GM23248 (cell line): ENCODE results near the gene IQSEC3.

Experiments
- EZH2 ChIP-seq: fragments of 200-600 bp; sonication (generic); IDR thresholded peaks from 2 replicates; pipeline ENCODE4 v1.6.1; 2018; ENCODE audit warnings: antibody characterized with exemption, mild to moderate bottlenecking; ENCODE audit not compliant: insufficient read depth, poor library complexity, severe bottlenecking
- EZH2phosphoT487 ChIP-seq: fragments of 200-600 bp; sonication (generic); IDR thresholded peaks from 2 replicates; pipeline ENCODE4 v1.6.1; 2018; ENCODE audit warnings: antibody characterized with exemption, moderate library complexity, mild to moderate bottlenecking, low read depth; ENCODE audit not compliant: insufficient read depth

DNA sequence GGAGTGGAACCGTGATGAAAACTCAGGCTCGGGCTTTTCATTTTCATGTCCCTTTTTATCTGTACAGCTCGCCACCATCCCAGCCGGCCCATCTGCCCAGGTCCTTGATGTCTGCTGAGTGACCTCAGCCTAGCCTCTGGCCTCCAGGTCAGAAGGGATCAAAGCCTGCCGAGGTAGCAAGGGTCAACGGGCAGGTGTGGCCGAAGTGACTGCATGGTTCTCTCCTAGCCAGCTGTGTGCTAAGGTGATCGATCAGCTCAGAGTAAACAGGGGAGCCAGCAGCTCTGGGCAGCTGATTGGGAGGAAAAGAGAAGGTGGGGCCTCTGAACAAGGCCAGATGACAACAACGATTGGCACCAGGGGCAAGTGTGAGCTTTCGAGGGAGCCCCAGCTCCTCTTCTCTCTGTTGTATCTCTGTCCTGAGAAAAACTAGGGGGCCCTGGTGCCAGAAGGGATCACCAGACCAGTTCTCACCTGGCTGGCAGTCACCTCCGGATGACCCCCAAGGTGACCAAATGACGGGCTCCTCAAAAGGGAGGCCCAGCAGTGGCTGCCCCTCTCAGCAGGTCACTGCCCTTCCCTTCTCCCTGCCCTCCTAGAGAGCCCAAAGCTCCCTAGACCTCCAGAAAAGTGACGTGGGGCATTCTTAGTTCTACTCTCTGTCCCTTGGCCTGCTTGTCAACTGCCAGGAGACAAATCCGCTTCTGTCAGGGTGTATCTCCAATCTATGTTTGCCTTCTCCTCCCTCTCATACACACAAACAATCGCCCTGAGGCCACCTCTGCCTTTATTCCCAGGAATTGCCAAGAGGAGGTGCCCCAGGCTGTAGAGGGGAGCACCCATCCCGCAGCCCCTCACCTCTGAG is 143.9 kb downstream of the IQSEC3 start:
- TF ChIP-seq EZH2 (no peak), EZH2phosphoT487 (no peak)
